Measurements from ENCODE around the gene C16orf96. TPM values are rescaled to one million over a fixed set of nuclear protein-coding genes. Genes with fewer than 3 reads are reported as not detected.

C16orf96 gene
- total RNA-seq, 1 donor from 2014 or later: 0.11 TPM

GRCh38 chr16:4534151-4534790 is 21.9 kb upstream of the C16orf96 start:
- no peak overlapping the region for H3K27ac ChIP-seq
- H3K27me3 Mint-ChIP-seq (ENCODE audit: insufficient read depth, low read depth): peaks cover 2% of the 10 kb centered on the region
- H3K27ac Mint-ChIP-seq: no peak overlapping the region
- H3K9ac ChIP-seq: no peak overlapping the region
- H3K4me1 ChIP-seq: peaks cover 11% of the 10 kb centered on the region
- H4K20me1 ChIP-seq (ENCODE audit: low read depth): peaks cover 30% of the 10 kb centered on the region
- H3K9me3 Mint-ChIP-seq: peaks cover 8% of the 10 kb centered on the region
- H3K36me3 Mint-ChIP-seq: peaks cover 41% of the 10 kb centered on the region
- H3K4me3 ChIP-seq: no peak overlapping the region
- no peak for TF ChIP-seq EZH2phosphoT487 (IDR thresholded peaks at IDR 0.05)
- TF ChIP-seq CTCF (IDR thresholded peaks at IDR 0.05): no peak
- no peak for TF ChIP-seq EZH2 (IDR thresholded peaks at IDR 0.05)
- peaks cover 40% of the 10 kb centered on the region for H3K79me2 ChIP-seq (ENCODE audit: low read depth)
- H3K4me3 Mint-ChIP-seq: no peak overlapping the region
- H3K27me3 ChIP-seq: peaks cover 3% of the 10 kb centered on the region
- no peaks in the 10 kb centered on the region for H3K36me3 ChIP-seq
- H2AFZ ChIP-seq (replicated peaks): no peak overlapping the region
- DNase-seq (ENCODE audit: low spot score): no peak
- no peak overlapping the region for H3K4me2 ChIP-seq
- H3K4me1 Mint-ChIP-seq: peaks cover 17% of the 10 kb centered on the region
- peaks cover 13% of the 10 kb centered on the region for H3F3A ChIP-seq (ENCODE audit: low read depth)
- peaks cover 4% of the 10 kb centered on the region for H3K9me3 ChIP-seq (ENCODE audit: low read depth)

GRCh38 chr16:4535627-4536108 is 20.5 kb upstream of the C16orf96 start:
- Histone ChIP-seq H3K27ac (no peak overlapping the region), H3F3A (ENCODE audit: low read depth) (peaks cover 6% of the 10 kb centered on the region), H4K20me1 (ENCODE audit: low read depth) (peaks cover 21% of the 10 kb centered on the region), H3K4me1 (peaks cover 4% of the 10 kb centered on the region), H3K9me3 (ENCODE audit: low read depth) (peaks cover 8% of the 10 kb centered on the region), H3K4me2 (no peak overlapping the region), H3K36me3 (no peaks in the 10 kb centered on the region), H3K9ac (no peak overlapping the region), H2AFZ (replicated peaks) (no peak overlapping the region), H3K27me3 (peaks cover 13% of the 10 kb centered on the region), H3K4me3 (no peak overlapping the region), H3K79me2 (ENCODE audit: low read depth) (peaks cover 40% of the 10 kb centered on the region)
- H3K27me3 Mint-ChIP-seq (ENCODE audit: insufficient read depth, low read depth): peaks cover 2% of the 10 kb centered on the region
- H3K4me1 Mint-ChIP-seq: peaks cover 13% of the 10 kb centered on the region
- TF ChIP-seq EZH2phosphoT487 (IDR thresholded peaks at IDR 0.05): no peak
- no peak for TF ChIP-seq EZH2 (IDR thresholded peaks at IDR 0.05)
- no peak for TF ChIP-seq CTCF (IDR thresholded peaks at IDR 0.05)
- peaks cover 16% of the 10 kb centered on the region for H3K9me3 Mint-ChIP-seq
- no peak for DNase-seq (ENCODE audit: low spot score)
- H3K36me3 Mint-ChIP-seq: peaks cover 47% of the 10 kb centered on the region
- H3K4me3 Mint-ChIP-seq: peak overlapping the region; percentile 58
- no peak overlapping the region for H3K27ac Mint-ChIP-seq

- Mint-ChIP-seq H3K4me3 (peak overlapping the region; percentile 86), H3K4me1 (peaks cover 13% of the 10 kb centered on the region), H3K27me3 (ENCODE audit: insufficient read depth, low read depth) (peaks cover 2% of the 10 kb centered on the region), H3K36me3 (peaks cover 48% of the 10 kb centered on the region), H3K9me3 (peaks cover 19% of the 10 kb centered on the region), H3K27ac (no peak overlapping the region)
- Histone ChIP-seq H3K27ac (no peak overlapping the region), H3K4me2 (peak overlapping the region; percentile 85), H3K9me3 (ENCODE audit: low read depth) (peaks cover 8% of the 10 kb centered on the region), H3K36me3 (no peaks in the 10 kb centered on the region), H3K79me2 (ENCODE audit: low read depth) (peaks cover 40% of the 10 kb centered on the region), H4K20me1 (ENCODE audit: low read depth) (peaks cover 18% of the 10 kb centered on the region), H3K9ac (no peak overlapping the region), H3K4me3 (peak overlapping the region; percentile 58), H2AFZ (replicated peaks) (no peak overlapping the region), H3K4me1 (peaks cover 4% of the 10 kb centered on the region), H3K27me3 (peaks cover 13% of the 10 kb centered on the region), H3F3A (ENCODE audit: low read depth) (peaks cover 6% of the 10 kb centered on the region)
- no peak for TF ChIP-seq EZH2 (IDR thresholded peaks at IDR 0.05)
- no peak for TF ChIP-seq EZH2phosphoT487 (IDR thresholded peaks at IDR 0.05)
- TF ChIP-seq CTCF (IDR thresholded peaks at IDR 0.05): no peak
- no peak for DNase-seq (ENCODE audit: low spot score)
These were observed 19.6 kb upstream of the C16orf96 start for GRCh38 chr16:4536391-4537106.
